ENCODE measurements around the gene NAA50.

The NAA50 gene

DNA sequence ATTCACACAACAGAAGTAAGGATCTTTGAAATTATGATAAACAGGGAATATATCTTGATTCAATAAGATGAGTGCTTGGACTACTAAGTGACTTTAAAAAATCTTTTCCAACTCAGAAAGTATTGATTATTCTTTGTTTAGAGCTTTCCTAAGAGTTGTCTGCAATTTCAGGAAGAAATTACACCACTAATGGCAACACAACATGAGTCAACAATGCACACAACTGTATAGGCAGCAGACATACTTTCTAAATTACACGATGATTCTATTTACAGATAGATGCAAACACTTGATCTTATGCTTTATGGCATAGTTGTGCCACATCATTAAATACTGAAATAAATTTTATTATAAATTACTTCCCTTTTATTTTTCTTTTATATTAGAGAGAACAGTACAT is 4.4 kb downstream of the NAA50 start:
- DNase-seq (ENCODE audit: low read depth in 2 of 2): no peak

DNA sequence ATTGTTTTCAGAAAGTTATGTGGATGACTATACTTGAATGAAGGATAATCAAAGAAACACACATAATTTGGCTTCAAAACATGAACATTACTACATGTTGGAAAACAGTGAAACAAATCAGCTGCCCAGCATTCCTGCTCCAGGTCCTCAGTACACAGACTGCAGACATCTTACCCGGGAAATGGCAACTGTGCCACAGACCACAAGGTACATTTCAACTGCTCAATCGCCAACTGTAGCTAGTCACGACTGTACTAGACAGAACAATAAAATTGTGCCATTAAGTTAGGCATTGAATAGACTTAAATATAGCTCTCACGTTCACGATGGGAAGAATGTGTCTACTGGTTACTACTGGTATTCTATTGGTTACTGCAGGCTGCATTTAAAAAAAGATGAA is 5.0 kb downstream of the NAA50 start:
- DNase-seq (ENCODE audit: low read depth in 2 of 2): no peak

- no peak for DNase-seq (ENCODE audit: low read depth in 2 of 2)
These were observed 9.4 kb downstream of the NAA50 start for GRCh38 chr3:113736548-113737089.

DNA sequence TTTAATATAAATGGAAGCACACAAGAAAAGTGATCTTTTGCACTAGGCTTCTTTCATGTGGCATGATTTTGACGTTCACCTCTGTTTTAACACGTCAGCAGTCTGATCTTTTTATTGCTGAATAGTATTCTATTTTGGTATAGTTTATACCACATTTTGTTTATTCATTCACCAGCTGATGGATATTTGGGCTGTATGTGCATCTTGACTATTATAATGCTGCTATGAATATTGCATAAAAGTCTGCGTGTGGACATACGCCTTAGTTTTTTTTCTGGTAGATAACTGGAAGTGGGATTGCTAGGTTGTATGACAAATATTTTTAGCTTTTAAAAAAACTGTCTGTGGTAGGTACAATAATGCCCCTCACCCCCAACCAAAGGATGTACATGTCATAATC is 14.4 kb downstream of the NAA50 start:
- DNase-seq (ENCODE audit: low read depth in 2 of 2): no peak

GRCh38 chr3:113730550-113730949 is 15.5 kb downstream of the NAA50 start:
- DNase-seq (ENCODE audit: low read depth in 2 of 2): no peak

GRCh38 chr3:113728661-113729060 is 17.4 kb downstream of the NAA50 start:
- no peak for DNase-seq (ENCODE audit: low read depth in 2 of 2)

GRCh38 chr3:113721636-113722035 is 24.4 kb downstream of the NAA50 start:
- no peak for DNase-seq (ENCODE audit: low read depth in 2 of 2)

DNA sequence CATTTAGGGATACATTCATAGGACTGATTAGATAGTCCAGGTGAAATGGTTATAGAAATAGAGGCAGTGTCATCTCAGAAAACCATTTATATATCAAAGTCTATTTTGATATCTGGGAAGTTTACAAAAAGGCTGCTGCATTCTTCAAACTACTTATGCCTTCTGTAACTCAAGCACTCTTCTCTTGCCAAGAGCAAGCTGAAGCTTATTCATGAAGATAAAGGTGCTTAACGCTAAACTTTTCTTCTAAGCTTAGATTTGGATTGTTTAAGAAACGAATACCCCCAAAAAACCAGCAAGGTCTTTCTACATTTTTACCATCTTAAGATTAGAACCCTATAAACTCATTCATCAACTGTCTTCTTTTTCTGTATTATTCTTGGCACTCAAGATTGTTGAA is 26.3 kb downstream of the NAA50 start:
- DNase-seq (ENCODE audit: low read depth in 2 of 2): no peak

- no peak for DNase-seq (ENCODE audit: low read depth in 2 of 2)
These were observed 26.8 kb downstream of the NAA50 start for GRCh38 chr3:113719294-113719693.

DNA sequence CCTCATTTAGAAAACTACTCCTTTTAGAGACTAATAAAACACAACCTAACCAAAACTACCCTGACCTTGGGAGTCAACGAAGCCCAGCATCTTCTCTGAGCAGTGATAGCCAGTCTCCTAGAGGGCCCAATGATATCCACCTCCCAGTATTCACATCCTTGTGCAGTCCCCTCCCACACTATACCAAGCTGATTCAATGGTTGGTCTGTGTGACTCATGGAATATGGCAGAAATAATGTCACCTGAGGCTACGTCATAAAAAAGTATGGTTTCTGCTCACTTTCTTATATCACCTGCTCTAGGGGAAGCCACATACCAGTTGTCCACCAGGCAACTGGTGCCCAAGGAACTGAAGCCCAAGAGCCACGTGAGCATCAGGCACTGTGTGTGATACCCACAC is 28.2 kb downstream of the NAA50 start:
- DNase-seq (ENCODE audit: low read depth in 2 of 2): no peak

DNA sequence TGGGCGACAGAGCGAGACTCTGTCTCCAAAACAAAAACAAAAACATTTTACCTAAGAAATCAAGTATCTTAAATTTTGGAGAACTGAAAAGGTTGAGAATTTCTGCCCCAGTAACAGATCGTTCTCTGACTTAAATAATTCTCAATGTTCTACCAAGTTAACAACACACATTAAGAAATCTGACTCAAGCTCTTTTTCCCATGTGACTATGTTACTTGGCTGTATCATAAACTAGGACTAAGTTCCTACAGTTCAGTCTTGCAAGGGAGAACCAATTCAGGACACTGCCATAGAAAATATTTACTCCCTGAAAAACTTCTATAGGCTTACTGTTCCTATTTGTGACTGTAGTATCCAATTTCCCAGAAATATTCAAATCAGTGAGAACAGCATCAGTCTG is 28.7 kb downstream of the NAA50 start:
- DNase-seq (ENCODE audit: low read depth in 2 of 2): no peak

DNA sequence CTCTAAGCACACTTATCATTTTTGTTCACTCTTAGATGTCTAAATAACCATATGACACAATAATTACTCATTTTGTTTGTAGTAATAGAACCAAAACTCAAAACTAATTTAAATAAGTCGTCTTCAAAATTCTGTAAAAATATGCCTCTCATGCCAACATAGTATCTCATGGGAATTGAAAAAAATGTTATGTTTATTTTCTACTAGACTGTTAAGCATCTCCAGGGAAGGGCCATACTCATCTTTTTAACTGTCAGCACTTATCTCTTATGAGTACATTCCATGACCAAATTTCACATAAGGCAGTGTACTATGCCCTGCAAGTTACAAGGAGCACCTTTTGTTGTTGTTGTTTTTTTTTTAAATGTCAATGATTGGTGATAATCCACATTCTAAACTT is 31.3 kb downstream of the NAA50 start:
- DNase-seq (ENCODE audit: low read depth in 2 of 2): no peak

DNA sequence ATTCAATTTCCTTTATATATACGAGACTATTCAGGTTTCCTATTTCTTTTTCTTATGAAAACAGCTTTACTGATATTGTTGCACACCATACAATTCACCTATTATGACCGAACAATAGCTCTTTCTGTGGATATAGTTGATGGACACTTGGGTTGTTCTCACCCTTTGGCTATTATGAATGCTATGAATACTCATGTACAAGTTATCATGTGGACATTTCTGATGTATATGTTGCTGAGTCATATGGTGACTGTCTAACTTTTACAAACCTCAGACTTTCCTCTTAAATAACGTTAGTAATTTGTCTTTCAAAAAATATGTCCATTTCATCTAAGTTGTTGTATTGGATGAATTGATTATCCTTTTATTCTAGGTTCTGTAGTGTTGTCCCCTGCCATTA is 33.9 kb downstream of the NAA50 start:
- no peak for DNase-seq (ENCODE audit: low read depth in 2 of 2)

- no peak for DNase-seq (ENCODE audit: low read depth in 2 of 2)
These were observed 38.2 kb downstream of the NAA50 start for GRCh38 chr3:113707835-113708234.

GRCh38 chr3:113698956-113699355 is 47.1 kb downstream of the NAA50 start:
- DNase-seq (ENCODE audit: low read depth in 2 of 2): no peak

- no peak for DNase-seq (ENCODE audit: low read depth in 2 of 2)
These were observed 47.8 kb downstream of the NAA50 start for GRCh38 chr3:113698213-113698742.

GRCh38 chr3:113697500-113698090 is 48.5 kb downstream of the NAA50 start:
- no peak for DNase-seq (ENCODE audit: low read depth in 2 of 2)

- peak; percentile 95 to 97 for DNase-seq (ENCODE audit: low read depth in 2 of 2)
These were observed 49.2 kb downstream of the NAA50 start for GRCh38 chr3:113696658-113697499.

GRCh38 chr3:113695786-113696645 is 50.0 kb downstream of the NAA50 start, which contains the start of gene USF3:
Gene USF3, minus strand, starts transcription at chr3:113696642. Its CDS starts 21,764 bp downstream, at chr3:113674878.
- DNase-seq (ENCODE audit: low read depth in 2 of 2): peak; percentile 67 to 74

- DNase-seq (ENCODE audit: low read depth in 2 of 2): no peak
These were observed 50.6 kb downstream of the NAA50 start for GRCh38 chr3:113695431-113695785.

GRCh38 chr3:113690482-113690881 is 55.6 kb downstream of the NAA50 start:
- no peak for DNase-seq (ENCODE audit: low read depth in 2 of 2)
